GM12873 (cell line): Measurements from ENCODE around the gene UBASH3B.

Source experiments
- TF ChIP-seq, protein P1 (sequence below): IDR thresholded peaks from 2 replicates; pipeline ENCODE4 v1.5.1; 2012; ENCODE audit warnings: low read depth, mild to moderate bottlenecking, moderate library complexity, low read length, control low read depth; ENCODE audit not compliant: insufficient read depth; ENCODE audit errors: missing control alignments

Gene UBASH3B

DNA sequence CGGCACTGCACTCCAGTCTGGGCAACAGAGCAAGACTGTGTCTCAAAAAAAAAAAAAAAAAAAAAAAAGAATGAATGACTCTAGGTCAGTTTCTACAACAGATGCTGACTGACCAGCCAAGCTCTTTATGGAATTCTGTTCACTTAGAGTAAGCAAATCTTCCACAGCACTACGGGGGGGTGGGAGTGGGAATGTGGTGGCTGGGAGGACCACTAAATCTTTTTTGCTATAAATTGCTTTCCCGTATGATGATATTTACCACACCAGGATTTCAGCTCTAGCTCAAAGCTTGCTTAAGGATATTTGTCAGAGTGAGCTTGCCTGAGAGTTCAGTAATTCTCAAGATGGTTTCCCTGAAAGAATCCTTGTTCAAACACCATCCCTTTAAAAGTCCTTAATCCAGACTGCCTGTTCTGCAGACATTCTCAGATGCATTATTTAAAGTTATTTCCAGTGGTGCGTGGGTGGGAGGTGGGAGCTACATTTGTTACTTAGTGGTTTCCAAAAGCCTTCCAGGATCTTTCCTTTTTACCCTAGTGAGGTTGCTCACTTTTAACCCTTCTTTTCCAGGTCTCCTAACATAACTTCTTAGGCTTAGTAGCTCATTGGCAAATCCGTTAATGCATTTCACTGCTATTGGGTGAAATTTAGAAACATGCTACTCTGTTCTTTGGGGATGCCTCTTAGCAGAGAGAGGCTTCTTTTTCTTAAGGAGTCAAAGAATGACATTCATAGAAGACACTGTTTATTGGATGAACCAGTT is 65.9 kb downstream of the UBASH3B start:
- TF ChIP-seq, protein P1, sequence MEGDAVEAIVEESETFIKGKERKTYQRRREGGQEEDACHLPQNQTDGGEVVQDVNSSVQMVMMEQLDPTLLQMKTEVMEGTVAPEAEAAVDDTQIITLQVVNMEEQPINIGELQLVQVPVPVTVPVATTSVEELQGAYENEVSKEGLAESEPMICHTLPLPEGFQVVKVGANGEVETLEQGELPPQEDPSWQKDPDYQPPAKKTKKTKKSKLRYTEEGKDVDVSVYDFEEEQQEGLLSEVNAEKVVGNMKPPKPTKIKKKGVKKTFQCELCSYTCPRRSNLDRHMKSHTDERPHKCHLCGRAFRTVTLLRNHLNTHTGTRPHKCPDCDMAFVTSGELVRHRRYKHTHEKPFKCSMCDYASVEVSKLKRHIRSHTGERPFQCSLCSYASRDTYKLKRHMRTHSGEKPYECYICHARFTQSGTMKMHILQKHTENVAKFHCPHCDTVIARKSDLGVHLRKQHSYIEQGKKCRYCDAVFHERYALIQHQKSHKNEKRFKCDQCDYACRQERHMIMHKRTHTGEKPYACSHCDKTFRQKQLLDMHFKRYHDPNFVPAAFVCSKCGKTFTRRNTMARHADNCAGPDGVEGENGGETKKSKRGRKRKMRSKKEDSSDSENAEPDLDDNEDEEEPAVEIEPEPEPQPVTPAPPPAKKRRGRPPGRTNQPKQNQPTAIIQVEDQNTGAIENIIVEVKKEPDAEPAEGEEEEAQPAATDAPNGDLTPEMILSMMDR: no peak

DNA sequence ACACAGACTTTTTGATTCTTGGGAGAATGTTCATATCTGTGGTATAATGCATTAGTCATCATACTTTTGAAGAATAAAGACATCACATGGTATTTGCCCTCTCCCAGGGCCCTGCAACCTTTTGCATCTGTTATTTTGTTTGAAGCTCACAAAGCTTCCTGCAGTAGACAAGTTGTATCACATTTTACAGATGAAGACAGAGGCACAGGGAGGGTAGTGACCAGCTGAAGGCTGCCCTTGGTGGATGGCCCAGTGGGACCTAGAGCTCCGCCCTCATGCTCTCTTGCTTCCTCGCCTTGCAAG is 66.4 kb downstream of the UBASH3B start:
- TF ChIP-seq, protein P1: no peak

DNA sequence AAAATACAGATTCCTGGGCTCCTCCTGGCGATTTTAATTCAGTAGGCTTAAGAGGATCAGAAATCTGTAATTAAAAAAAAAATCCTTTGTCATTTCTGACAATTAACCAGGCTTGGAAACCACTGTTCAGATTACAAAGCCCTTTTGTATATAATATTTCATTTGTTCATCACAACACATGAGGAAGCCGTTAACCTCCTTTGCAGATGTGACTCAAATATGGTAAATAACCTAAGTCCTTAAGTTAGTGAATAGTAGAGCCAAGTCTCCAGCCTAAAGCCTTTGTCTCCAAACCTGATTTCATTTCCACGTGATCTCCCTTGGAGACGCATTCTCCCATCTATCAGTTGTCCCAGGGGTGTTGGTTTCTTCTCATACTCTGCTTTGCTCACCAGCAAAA is 67.6 kb downstream of the UBASH3B start:
- TF ChIP-seq, protein P1: no peak

DNA sequence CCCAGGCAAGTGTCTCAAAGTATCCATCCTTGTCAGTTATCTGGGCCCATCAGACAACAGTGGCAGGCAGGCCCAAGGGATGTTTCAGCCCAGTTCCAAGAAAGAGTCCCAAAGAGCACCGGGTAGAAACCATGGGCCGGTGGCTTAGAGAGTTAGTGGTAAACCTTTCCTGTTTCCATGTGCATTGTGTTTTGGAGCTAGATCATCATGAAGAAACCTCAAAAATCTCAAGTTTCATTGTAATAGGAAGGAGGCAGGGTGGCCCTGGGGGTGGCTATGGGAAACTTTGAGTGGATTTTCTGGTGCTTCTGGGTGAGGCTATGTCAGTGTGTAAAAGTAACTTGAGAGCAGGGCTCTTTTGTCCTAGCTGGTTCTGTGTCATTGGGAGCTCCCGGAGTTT is 68.1 kb downstream of the UBASH3B start:
- TF ChIP-seq, protein P1: no peak

DNA sequence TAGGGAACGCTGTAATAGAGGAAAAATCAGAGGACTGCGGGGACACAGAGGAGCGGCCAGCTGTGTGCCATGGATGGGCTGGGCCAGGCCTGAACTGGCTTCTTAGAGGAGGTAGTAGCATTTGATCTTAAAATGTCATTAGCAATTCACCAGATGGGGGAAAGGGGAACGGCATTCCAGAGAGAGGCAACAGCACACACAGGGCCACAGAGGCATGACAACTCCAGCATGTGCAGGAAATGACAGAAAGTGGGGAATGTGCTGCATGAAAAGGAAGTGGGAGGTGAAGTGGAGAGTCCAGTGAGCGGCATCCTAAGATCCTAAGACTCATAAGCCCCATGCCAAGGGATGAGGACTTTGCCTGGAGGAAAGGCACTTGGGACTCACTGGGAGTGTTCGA is 69.0 kb downstream of the UBASH3B start:
- TF ChIP-seq, protein P1: no peak

DNA sequence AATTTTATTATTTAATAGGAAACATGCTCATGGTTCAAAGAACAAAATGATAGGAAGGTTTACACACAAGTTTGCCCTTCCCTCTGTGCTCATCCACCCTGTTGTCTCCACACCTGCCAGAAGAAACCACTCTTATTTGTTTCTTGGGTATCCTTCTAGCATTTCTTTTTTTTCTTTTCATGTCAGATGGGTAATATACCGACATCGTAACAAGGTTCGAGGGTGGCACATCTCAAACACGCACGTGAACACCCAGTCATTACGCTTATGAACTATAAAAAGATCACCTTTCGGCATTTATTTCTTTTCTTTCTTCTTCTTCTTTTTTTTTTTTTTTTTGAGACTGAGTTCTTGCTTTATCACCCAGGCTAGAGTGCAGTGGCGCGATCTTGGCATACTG is 70.5 kb downstream of the UBASH3B start:
- TF ChIP-seq, protein P1: no peak

DNA sequence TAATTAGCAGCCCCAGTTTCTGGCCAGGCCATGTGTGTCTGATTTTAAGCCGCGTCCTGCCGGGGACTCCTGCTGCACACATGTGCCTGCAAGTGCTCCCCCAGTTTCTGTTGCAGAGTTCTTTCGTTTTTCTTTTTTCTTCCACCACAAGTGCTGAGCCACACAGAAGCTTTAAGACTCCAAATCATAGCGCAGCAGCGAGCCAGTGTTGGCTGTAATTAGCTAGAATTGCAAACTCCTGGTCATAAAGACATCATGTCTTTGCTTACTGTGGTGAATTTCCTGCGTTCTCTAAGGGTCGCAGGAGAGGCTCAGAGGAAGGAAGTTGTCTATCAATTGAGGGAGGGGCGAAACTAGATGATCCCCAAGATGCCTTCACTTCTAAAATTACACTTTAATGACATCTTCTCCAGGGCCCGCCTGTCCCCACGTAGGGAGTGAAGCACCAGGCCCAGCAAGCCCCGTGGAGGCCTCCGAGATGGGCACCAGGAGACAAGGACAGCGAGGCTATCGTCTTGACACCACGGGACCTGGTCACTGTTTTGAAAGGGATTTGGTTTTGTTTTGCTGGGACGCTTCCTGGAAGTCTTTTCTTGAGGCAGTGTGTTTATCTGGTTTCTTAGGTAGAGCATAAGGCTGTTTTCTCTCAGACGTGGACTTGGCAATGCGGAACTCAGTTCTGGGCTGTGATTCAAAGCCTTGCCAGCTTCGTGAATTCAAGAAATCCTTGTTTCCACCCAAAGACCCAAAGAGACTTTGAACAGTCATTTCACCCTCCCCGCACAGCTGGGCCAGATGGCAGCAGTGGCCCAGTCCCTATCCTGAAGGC is 71.8 kb downstream of the UBASH3B start:
- TF ChIP-seq, protein P1: no peak
